HCT116 (cell line): ENCODE data around the gene CALHM1. TPM values are rescaled to one million over a fixed set of nuclear protein-coding genes. Genes with fewer than 3 reads are reported as not detected.

ENCODE experiments used
- ATAC-seq: fragments of 200-7000 bp; cut with Tn5 transposase; 2 replicates; pipeline ENCODE4 v1.9.1; 2020; ENCODE audit warnings: mild to moderate bottlenecking, moderate library complexity
- BruUV-seq: library from RNA; stranded (reverse); fragments of 400-500 nt; replicated peaks from 2 replicates; lab custom pipeline; 2021; lab: Mats Ljungman, UMichigan
- CTCF ChIA-PET: fragments of 300-600 bp; sonication (Branson Sonifier 250); formaldehyde crosslinking; loops from one replicate; lab custom pipeline; 2021; ENCODE audit warnings: antibody characterized with exemption; lab: Charles Lee
- POLR2A ChIA-PET: fragments of 300-600, 350-600 bp; sonication (Branson Sonifier 250); formaldehyde crosslinking; loops from one replicate; lab custom pipeline; 2021; ENCODE audit warnings: antibody characterized with exemption; lab: Charles Lee
- RAD21 ChIA-PET, 2 experiments: fragments of 300-600 bp; sonication (Branson Sonifier 250); formaldehyde crosslinking; loops; one replicate each; lab custom pipeline; 2023; ENCODE audit warnings: low total read pairs in 2 of 2; ENCODE audit not compliant: uncharacterized antibody in 2 of 2, unreplicated experiment in 2 of 2, low non-redundant PET in 1 of 2; lab: Charles Lee
- DNase-seq: peaks from one replicate; pipeline ENCODE4 v3.0.0-alpha.2; 2010; ENCODE audit warnings: low read depth, low spot score
- H2AFZ ChIP-seq: fragments of 200-600 bp; shearing (Covaris generic), sonication (generic); 2 replicates; pipeline ENCODE4 v1.6.1; 2017; ENCODE audit warnings: low read depth, mixed run types, mixed read lengths, antibody characterized with exemption, low read length; ENCODE audit not compliant: poor library complexity, severe bottlenecking
- H3K27ac ChIP-seq: 2 replicates; pipeline ENCODE4 v1.5.1; 2012; ENCODE audit warnings: low read depth, low read length
- H3K27me3 ChIP-seq: fragments of 200-600 bp; sonication (generic); 2 replicates; pipeline ENCODE4 v1.6.1; 2016; ENCODE audit warnings: mixed run types, low read length, mixed read lengths; ENCODE audit not compliant: insufficient read depth
- H3K36me3 ChIP-seq, 2 experiments: fragments of 200-500 bp in 1 of 2; fragments of 200-600 bp in 1 of 2; sonication (Bioruptor generic) in 1 of 2; sonication (generic) in 1 of 2; 2 replicates each; pipeline versions ENCODE4 v1.5.1 to v1.6.1; 2014 to 2016; ENCODE audit warnings: low read length in 2 of 2, inconsistent platforms in 1 of 2, mixed read lengths in 1 of 2, mixed run types in 1 of 2; ENCODE audit not compliant: insufficient read depth in 2 of 2, control insufficient read depth in 1 of 2
- H3K4me1 ChIP-seq, 2 experiments: fragments of 200-600 bp in 1 of 2; sonication (generic) in 1 of 2; 2 replicates each; pipeline versions ENCODE4 v1.5.1 to v1.6.1; 2012 to 2017; ENCODE audit warnings: low read length in 2 of 2, inconsistent platforms in 1 of 2, mild to moderate bottlenecking in 1 of 2, mixed read lengths in 1 of 2, mixed run types in 1 of 2, moderate library complexity in 1 of 2; ENCODE audit not compliant: insufficient read depth in 2 of 2, control insufficient read depth in 1 of 2
- H3K4me2 ChIP-seq: fragments of 200-600 bp; sonication (generic); 2 replicates; pipeline ENCODE4 v1.6.1; 2017; ENCODE audit warnings: mixed run types, low read length, mixed read lengths
- H3K4me3 ChIP-seq, 2 experiments: fragments of 200-600 bp in 1 of 2; sonication (generic) in 1 of 2; replicated peaks in 1 of 2; 2 replicates each; pipeline ENCODE4 v1.5.1; 2011 to 2016; ENCODE audit warnings: low read length in 2 of 2, control low read depth in 1 of 2, low read depth in 1 of 2, mild to moderate bottlenecking in 1 of 2, mixed read lengths in 1 of 2, mixed run types in 1 of 2
- H3K79me2 ChIP-seq: fragments of 200-600 bp; sonication (generic); 2 replicates; pipeline ENCODE4 v1.6.1; 2017; ENCODE audit warnings: mild to moderate bottlenecking, mixed run types, low read length, moderate library complexity, mixed read lengths; ENCODE audit not compliant: insufficient read depth
- H3K9ac ChIP-seq: fragments of 200-600 bp; sonication (generic); 2 replicates; pipeline ENCODE4 v1.6.1; 2016; ENCODE audit warnings: low read length, mixed read lengths
- H3K9me2 ChIP-seq: fragments of 200-600 bp; sonication (generic), shearing (Covaris generic); 2 replicates; pipeline ENCODE4 v1.6.1; 2017; ENCODE audit warnings: mixed run types, mild to moderate bottlenecking, moderate library complexity; ENCODE audit not compliant: insufficient read depth
- H3K9me3 ChIP-seq, 2 experiments: fragments of 200-500 bp in 1 of 2; fragments of 200-600 bp in 1 of 2; sonication (Bioruptor generic) in 1 of 2; sonication (generic) in 1 of 2; 2 replicates each; pipeline ENCODE4 v1.6.1; 2014 to 2017; ENCODE audit warnings: low read length in 2 of 2, mixed read lengths in 2 of 2, inconsistent platforms in 1 of 2, low read depth in 1 of 2, mild to moderate bottlenecking in 1 of 2, mixed run types in 1 of 2, moderate library complexity in 1 of 2; ENCODE audit not compliant: control insufficient read depth in 1 of 2, insufficient read depth in 1 of 2
- H4K20me1 ChIP-seq: fragments of 200-600 bp; sonication (generic), shearing (Covaris generic); 2 replicates; pipeline ENCODE4 v1.6.1; 2017; ENCODE audit warnings: mixed run types, mild to moderate bottlenecking, moderate library complexity; ENCODE audit not compliant: insufficient read depth
- ATF3 ChIP-seq: IDR thresholded peaks from 2 replicates; pipeline ENCODE4 v1.6.1; 2012
- CEBPB ChIP-seq: IDR thresholded peaks from 2 replicates; pipeline ENCODE4 v1.6.1; 2012; ENCODE audit warnings: low read depth
- EZH2 ChIP-seq: fragments of 200-600 bp; sonication (generic); IDR thresholded peaks from 2 replicates; pipeline ENCODE4 v1.6.1; 2017; ENCODE audit warnings: antibody characterized with exemption, mixed run types
- MAX ChIP-seq: IDR thresholded peaks from 2 replicates; pipeline ENCODE4 v1.6.1; 2012
- POLR2A ChIP-seq: IDR thresholded peaks from 2 replicates; pipeline ENCODE4 v1.7.0; 2011; ENCODE audit warnings: borderline replicate concordance; ENCODE audit not compliant: insufficient read depth, insufficient read length; ENCODE audit errors: extremely low read depth
- RAD21 ChIP-seq: IDR thresholded peaks from 2 replicates; pipeline ENCODE4 v1.6.1; 2012; ENCODE audit warnings: low read depth, mild to moderate bottlenecking
- ZBTB33 ChIP-seq: IDR thresholded peaks from 2 replicates; pipeline ENCODE4 v1.6.1; 2011; ENCODE audit warnings: mild to moderate bottlenecking, low read length, moderate library complexity; ENCODE audit not compliant: insufficient replicate concordance; ENCODE audit errors: extremely low read depth
- ZFX ChIP-seq: fragments of 450-650 bp; IDR thresholded peaks from 2 replicates; pipeline ENCODE4 v1.6.1; 2017
- intact Hi-C: fragments of 100-400 bp; cut with micrococcal nuclease; formaldehyde crosslinking; loops from 2 replicates; pipeline ENCODE4 v1.10.0; 2022
- total RNA-seq: library from RNA; stranded (reverse); gene quantifications from one replicate; pipeline ENCODE4 v1.2.1, GENCODE V29; 2021; ENCODE audit not compliant: unreplicated experiment

The CALHM1 gene
- total RNA-seq, 1 experiment from 2014 or later, result not detected

GRCh38 chr10:103492655-103493261, 34.1 kb upstream of the CALHM1 start:
- Histone ChIP-seq H3K79me2 (no peaks in the 10 kb centered on the region), H3K4me2 (peak overlapping the region; percentile 54), H3K9ac (no peak overlapping the region), H3K9me3 (no peaks in the 10 kb centered on the region), H3K4me1 (peaks cover 15 to 28% of the 10 kb centered on the region in 2 experiments), H3K27ac (no peak overlapping the region), H4K20me1 (no peaks in the 10 kb centered on the region), H3K4me3 (no peak overlapping the region), H3K27me3 (no peaks in the 10 kb centered on the region), H3K36me3 (no peaks in the 10 kb centered on the region), H3K9me2 (no peaks in the 10 kb centered on the region), H2AFZ (peak overlapping the region; percentile 62)
- ChIA-PET CTCF (interaction anchor here (1.3 to 2.6 kb wide), 5 partner anchors 10 to 101 kb away, joined by 4 to 13 read pairs (median 6); no protein-coding TSS in a partner anchor), RAD21 (interaction anchor here in 1 of 2 experiments (1.2 kb wide), 1 partner anchor 100 kb away, joined by 3 read pairs; no protein-coding TSS in a partner anchor), POLR2A (interaction anchor here (1.8 kb wide), 1 partner anchor 12 kb away, joined by 5 read pairs; no protein-coding TSS in a partner anchor)
- TF ChIP-seq ZBTB33 (no peak), ZFX (no peak), CEBPB (no peak), EZH2 (no peak), POLR2A (no peak), MAX (no peak), ATF3 (no peak), RAD21 (no peak)
- intact Hi-C loops, result loop anchor here (2.0 kb wide), 1 partner anchor 50 kb away; no protein-coding TSS in a partner anchor
- ATAC-seq (no peak), DNase-seq (no peak)
- BruUV-seq, result no TSS peak
